GM12878 (cell line): ENCODE data around the gene AHNAK. TPM values are rescaled to one million over a fixed set of nuclear protein-coding genes. Genes with fewer than 3 reads are reported as not detected.

Experiments used
- CBFB ChIP-seq: IDR thresholded peaks from 2 replicates; pipeline ENCODE4 v1.6.1; 2016; ENCODE audit warnings: antibody characterized with exemption, low read depth
- CEBPZ ChIP-seq: fragments of 150-350 bp; IDR thresholded peaks from 2 replicates; pipeline ENCODE4 v1.6.1; 2016; ENCODE audit warnings: low read depth, low read length
- CREM ChIP-seq: IDR thresholded peaks from 2 replicates; pipeline ENCODE4 v1.6.1; 2014; ENCODE audit warnings: antibody characterized with exemption, low read depth
- JUND ChIP-seq: IDR thresholded peaks from 2 replicates; pipeline ENCODE4 v1.6.1; 2012; ENCODE audit warnings: low read depth, mild to moderate bottlenecking, low read length, improper control_type of control experiment, moderate library complexity
- MYC ChIP-seq: IDR thresholded peaks from 2 replicates; pipeline ENCODE4 v1.6.1; 2011; ENCODE audit warnings: mild to moderate bottlenecking, low read length, moderate library complexity, inconsistent platforms; ENCODE audit not compliant: insufficient read depth, insufficient replicate concordance, insufficient read length, severe bottlenecking
- TCF7 ChIP-seq: IDR thresholded peaks from 2 replicates; pipeline ENCODE4 v1.6.1; 2014; ENCODE audit warnings: antibody characterized with exemption, borderline replicate concordance
- YY1 ChIP-seq: IDR thresholded peaks from 2 replicates; pipeline ENCODE4 v1.6.1; 2011; ENCODE audit warnings: low read depth, mild to moderate bottlenecking, low read length
- ZBTB33 ChIP-seq: fragments of 450-650 bp; IDR thresholded peaks from 2 replicates; pipeline ENCODE4 v1.6.1; 2017; ENCODE audit warnings: mild to moderate bottlenecking
- polyA plus RNA-seq, 11 experiments: library from polyadenylated mRNA; depleted of rRNA in 4 of 11; unstranded in 6 of 11; stranded (reverse) in 5 of 11; fragments of >200 nt; fragmentation: Nextera tagmentation in 4 of 11; fragmentation: Illumina TruSeq in 1 of 11; extraction: Ambion mirVana in 4 of 11; extraction: Trizol in 1 of 11; gene quantifications; 1 replicate in 1 of 11; 2 replicates in 10 of 11; pipeline versions ENCODE4 v1.2.1 to v1.2.3, GENCODE V29; 2011 to 2016; ENCODE audit warnings: inconsistent platforms in 2 of 11, missing spikeins in 2 of 11, low read depth in 1 of 11
- total RNA-seq, 4 experiments: library from RNA; depleted of rRNA in 3 of 4; stranded (reverse); fragments of >200 nt in 3 of 4; fragmentation: Illumina TruSeq in 1 of 4; extraction: Trizol in 1 of 4; gene quantifications; 2 replicates each; pipeline versions ENCODE4 v1.2.1 to v1.2.3, GENCODE V29; 2013 to 2021

AHNAK gene
- total and polyA plus RNA-seq, 10 of the 15 experiments (the other 5 are each of a cell fraction or from before 2014, with no cell fraction given), result 0.76 to 90.3 (median 19.4) TPM

- TF ChIP-seq ZBTB33, result no peak
- no peak for TF ChIP-seq CREM
- no peak for TF ChIP-seq JUND
- no peak for TF ChIP-seq CBFB
- no peak for TF ChIP-seq YY1
- TF ChIP-seq CEBPZ, result no peak
- no peak for TF ChIP-seq TCF7
- TF ChIP-seq MYC, result no peak
Measured at GRCh38 chr11:62435846-62436660, 110.6 kb downstream of the AHNAK start (continued).
